ENCODE results near the gene HSPH1. TPM values are rescaled to one million over a fixed set of nuclear protein-coding genes. Genes with fewer than 3 reads are reported as not detected.

HSPH1 gene
- 17.6 TPM for total RNA-seq

DNA sequence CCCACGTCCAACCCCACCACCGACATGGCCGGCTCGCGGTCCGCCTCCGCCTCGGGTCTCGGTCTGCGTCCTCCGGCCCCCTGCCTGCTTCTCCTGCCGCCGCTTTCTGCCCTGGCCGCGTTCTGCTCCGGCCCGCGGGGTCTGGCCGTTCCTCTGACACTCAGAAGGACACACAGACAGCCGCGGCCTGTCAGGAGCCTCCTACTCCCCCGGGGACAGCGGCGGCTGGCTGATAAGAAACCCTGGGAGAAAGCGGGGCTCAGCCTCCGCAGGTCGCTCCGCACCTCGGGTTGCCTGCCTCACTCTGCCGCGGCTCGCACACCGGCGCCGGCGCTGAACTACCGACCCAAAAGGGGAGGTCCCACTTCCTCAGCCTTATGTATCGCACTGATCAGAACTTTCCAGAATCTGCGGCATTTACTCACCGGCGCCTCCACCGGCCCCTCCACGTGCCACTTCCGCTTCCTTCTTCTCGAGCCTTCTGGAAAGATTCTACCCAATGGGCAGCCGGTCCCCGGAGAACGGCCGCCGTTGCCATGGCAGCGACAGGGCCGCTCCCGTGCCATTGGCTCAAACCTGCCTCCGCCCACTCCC, at the start of gene HSPH1:
Gene HSPH1 (minus strand): TSS at position 348 of the 594 bp plus-strand sequence. CDS start 322 bp downstream, at position 26.
- DNase-seq (ENCODE audit: low spot score) (peak; percentile 99), ATAC-seq (peak; percentile 87)

- ATAC-seq: no peak
- DNase-seq (ENCODE audit: low spot score): no peak
Observed at GRCh38 chr13:31209841-31210210, 48.1 kb upstream of the HSPH1 start.

- DNase-seq (ENCODE audit: low spot score) (no peak), ATAC-seq (peak; percentile 16)
Observed at GRCh38 chr13:31209172-31209840, 47.6 kb upstream of the HSPH1 start.

GRCh38 chr13:31208559-31209122, 46.9 kb upstream of the HSPH1 start:
- DNase-seq (ENCODE audit: low spot score): no peak
- no peak for ATAC-seq

GRCh38 chr13:31207661-31208552, 46.2 kb upstream of the HSPH1 start:
- DNase-seq (ENCODE audit: low spot score): no peak
- peak; percentile 25 for ATAC-seq

- DNase-seq (ENCODE audit: low spot score) (no peak), ATAC-seq (no peak)
Observed at GRCh38 chr13:31204592-31204991, 42.9 kb upstream of the HSPH1 start.

GRCh38 chr13:31201341-31202031, 39.8 kb upstream of the HSPH1 start:
- ATAC-seq (peak; percentile 7), DNase-seq (ENCODE audit: low spot score) (peak; percentile 64)

DNA sequence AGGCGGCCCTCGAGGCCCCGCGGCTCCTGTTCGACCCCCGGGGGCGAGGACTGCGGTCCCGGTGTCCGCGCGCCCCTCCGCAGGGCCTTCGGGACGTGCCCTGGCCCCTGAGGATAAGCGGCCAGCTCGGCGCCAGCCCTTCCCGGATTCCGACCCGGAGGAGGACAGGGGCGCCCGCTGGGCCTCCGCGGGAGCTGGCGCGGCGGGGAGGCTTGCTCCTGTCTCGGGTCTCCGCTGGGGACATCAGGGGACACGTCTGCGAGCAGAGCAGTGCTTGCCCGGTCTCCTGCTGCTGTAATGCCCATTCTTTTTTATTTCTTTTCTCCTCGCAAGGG, 38.9 kb upstream of the HSPH1 start:
- DNase-seq (ENCODE audit: low spot score): peak; percentile 65
- peak; percentile 49 for ATAC-seq

GRCh38 chr13:31199849-31200636, 38.3 kb upstream of the HSPH1 start, which contains the start of gene B3GLCT:
B3GLCT (plus strand) TSS chr13:31199975; CDS start chr13:31200085, 110 bp downstream.
- DNase-seq (ENCODE audit: low spot score): peak; percentile 86
- peak; percentile 91 for ATAC-seq

DNA sequence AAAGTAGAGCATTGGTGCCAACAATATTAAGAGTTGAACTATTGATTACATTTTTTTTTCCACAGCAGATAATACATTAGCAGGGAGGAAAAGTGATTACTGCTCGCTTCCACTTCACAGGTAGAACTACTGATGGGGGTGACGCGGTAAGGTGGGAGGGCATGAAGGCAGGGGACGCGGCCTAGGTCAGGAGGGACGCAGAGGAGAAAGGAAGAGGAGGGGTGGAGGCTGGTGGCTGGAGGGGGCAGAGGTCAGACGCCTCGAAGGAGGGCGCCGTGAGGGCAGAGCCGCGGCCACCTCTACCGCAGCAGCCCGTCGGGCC, 37.8 kb upstream of the HSPH1 start:
- no peak for DNase-seq (ENCODE audit: low spot score)
- no peak for ATAC-seq

GRCh38 chr13:31198519-31198918, 36.8 kb upstream of the HSPH1 start:
- ATAC-seq (no peak), DNase-seq (ENCODE audit: low spot score) (no peak)

DNA sequence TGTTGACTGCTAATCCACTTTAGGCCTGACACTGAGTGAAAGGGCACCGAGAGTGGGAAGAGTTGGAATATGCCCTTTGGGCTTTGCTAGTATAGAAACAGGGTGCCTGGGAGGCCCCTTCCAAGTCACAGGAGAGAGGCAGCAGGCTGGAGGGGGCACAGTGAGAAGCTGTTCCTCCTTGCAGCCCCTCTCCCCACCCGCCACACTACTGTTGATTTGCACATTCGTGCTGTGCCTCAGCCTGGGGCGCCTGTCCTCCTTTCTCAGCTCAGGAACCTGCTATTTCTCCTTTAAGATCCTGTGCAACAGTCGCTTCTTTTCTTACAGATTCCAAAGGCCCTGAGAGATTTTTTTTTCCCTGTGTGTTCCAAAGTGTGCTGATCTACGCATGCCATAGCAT, 35.3 kb upstream of the HSPH1 start:
- no peak for ATAC-seq
- no peak for DNase-seq (ENCODE audit: low spot score)

DNA sequence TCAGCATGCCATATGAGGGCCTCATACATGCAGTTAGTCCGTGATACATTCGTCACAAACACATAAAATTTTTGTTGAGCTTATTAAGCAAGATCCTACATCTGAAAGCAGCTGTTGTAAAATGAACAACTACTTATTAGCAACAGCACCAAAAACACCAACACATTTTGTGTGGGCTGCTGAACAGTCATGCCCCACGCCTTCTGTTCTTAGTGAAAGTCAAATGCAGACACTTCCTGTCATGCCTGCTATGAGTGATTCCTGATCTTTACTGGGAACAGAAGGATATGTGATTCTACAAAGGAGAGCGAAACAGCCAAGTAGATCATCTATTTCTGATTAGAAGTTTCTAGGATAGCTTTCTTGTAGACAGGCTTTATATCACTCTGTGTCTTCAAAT, 33.9 kb upstream of the HSPH1 start:
- DNase-seq (ENCODE audit: low spot score) (no peak), ATAC-seq (no peak)

DNA sequence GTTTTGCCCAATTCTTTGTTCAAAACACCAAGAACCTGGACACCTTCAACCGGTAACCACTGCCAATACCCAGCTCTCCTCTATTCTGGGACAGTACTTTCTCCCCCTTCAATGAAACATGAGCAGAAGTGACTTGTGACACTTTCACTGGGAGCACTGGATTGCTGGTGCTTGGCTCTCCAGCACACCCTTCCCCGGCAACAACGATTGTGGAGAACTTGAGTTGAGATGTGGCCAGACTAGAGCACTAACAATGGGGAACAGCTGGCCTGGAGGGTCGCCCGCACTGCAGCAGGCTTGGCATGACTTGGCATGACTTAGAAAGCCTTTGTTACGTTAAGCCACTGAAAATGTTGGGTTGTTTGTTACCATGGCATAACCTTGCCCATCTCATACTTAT, 30.6 kb upstream of the HSPH1 start:
- ATAC-seq (peak; percentile 32), DNase-seq (ENCODE audit: low spot score) (no peak)

- DNase-seq (ENCODE audit: low spot score) (peak; percentile 56), ATAC-seq (peak; percentile 94)
Observed at GRCh38 chr13:31191748-31192147, 30.0 kb upstream of the HSPH1 start.

DNA sequence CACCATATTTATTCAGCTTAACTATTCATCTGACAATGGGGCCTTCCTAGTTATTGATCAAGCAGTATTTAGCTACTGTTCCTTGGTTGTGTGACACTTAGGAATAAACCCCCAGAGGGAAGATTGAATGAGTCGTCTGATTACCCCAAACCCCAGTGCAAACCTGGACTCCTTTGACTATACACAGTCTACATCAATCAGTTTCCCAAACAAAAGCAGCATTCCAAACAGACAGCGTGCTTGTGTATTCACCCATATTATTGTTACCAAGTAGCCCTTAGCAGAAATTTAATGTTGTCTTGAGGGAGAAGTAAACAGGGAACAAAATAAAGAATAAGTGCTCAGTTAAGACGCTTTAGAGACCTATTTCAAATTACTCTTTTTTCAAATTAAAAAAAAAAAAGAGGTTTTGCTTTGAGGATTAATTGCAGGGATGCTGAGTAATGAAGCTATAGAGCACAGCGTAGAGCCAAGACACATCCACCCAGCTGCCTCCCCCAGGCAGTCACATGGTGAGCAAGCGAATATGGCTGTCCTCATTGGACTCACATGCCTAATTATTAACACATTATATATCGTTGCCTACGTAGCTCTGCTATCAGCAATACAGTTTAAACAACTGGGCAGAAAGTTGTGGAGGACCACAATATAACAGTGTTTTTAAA, 23.4 kb upstream of the HSPH1 start:
- ATAC-seq (no peak), DNase-seq (ENCODE audit: low spot score) (no peak)

DNA sequence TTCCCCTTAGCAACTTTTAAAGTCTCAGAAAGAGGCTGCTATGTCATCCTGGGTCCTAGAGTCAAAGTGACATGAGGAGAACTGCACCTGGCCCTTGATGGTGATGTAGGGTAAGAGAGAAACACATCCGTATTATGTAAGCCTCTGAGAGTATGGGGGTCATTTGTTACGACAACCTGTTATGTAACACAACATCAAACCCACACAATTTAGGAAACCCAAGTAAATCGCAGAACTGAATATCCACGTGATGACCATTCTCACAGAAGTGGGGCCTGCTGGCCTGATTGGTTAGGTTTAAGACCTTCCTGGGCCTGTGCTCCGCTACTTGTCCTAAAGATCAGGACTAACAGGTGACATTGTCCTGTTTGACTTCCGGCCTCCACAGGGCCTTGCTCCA, 22.7 kb upstream of the HSPH1 start:
- DNase-seq (ENCODE audit: low spot score): no peak
- no peak for ATAC-seq

DNA sequence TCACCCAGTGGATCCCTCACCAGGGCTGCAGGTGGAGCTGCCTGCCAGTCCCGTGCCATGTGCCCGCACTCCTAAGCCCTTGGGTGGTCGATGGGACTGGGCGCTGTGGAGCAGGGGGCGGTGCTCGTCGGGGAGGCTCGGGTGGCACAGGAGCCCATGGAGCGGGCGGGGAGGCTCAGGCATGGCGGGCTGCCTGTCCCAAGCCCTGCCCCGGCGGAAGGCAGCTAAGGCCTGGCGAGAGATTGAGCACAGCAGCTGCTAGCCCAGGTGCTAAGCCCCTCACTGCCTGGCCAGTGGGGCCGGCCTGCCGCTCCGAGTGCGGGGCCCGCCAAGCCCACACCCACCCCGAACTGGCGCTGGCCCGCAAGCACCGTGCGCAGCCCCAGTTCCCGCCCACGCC, 21.3 kb upstream of the HSPH1 start:
- DNase-seq (ENCODE audit: low spot score) (no peak), ATAC-seq (no peak)

DNA sequence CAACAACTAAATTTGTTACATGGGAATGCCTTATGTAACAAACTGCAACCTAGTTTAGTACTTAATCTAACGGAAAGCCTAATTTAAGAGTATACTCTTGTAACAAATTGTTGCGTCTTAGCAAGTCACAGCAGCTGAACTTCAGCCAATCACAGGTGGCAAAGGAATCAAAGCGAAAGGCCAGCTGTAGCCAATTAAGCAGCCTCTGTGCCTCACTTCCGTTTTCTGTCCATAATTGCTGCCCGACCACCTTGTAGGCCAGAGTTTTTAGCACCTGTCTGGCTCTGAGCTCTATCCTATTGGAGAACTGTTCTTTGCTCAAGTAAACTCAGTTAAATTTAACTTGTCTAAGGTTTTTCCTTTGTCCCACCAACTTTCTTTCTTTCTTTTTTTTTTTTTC, 18.1 kb upstream of the HSPH1 start:
- no peak for ATAC-seq

DNA sequence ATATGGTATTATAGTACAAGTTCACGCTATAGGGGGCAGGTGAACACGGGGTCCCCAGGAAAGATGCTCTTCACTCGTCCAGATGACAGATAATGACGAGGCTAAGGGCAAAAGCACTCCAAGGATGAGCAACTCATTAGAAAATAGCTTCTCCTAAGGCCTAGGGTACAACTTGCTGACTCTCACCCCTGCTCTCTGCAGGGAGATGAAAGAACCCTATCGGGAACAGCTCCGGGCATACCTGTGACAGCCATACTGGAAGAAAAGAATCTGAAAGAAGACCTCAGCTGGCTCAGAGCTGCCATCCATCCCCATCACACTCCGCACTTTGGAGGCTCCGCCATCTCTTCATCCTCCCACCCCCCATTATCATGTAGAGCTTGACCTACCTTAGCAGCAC, 17.5 kb upstream of the HSPH1 start:
- DNase-seq (ENCODE audit: low spot score): no peak
- no peak for ATAC-seq

More for the DNA sequence above, 18.1 kb upstream of the HSPH1 start:
- no peak for DNase-seq (ENCODE audit: low spot score)
